Measurements from ENCODE around the gene RAB22A. TPM values are rescaled to one million over a fixed set of nuclear protein-coding genes. Genes with fewer than 3 reads are reported as not detected.

The RAB22A gene
- total and polyA plus RNA-seq, 9 of the 15 experiments (the other 6 are each of a cell fraction or from before 2014, with no cell fraction given), result 1.1 to 8.0 (median 6.7) TPM

GRCh38 chr20:58340853-58341252, 31.3 kb downstream of the RAB22A start:
- Histone ChIP-seq H3K4me2 (ENCODE audit: insufficient read depth, low read length) (no peak overlapping the region; the same call in 1 of the 2 replicates), H4K20me1 (replicated peaks; ENCODE audit: control insufficient read depth, insufficient read depth, low read length) (no peaks in the 10 kb centered on the region), H3K9me3 (replicated peaks; ENCODE audit: control insufficient read depth, insufficient read depth, low read depth, low read length) (no peaks in the 10 kb centered on the region), H3K79me2 (ENCODE audit: control insufficient read depth, insufficient read depth, low read length) (peaks cover 10% of the 10 kb centered on the region; the same call in 1 of the 3 replicates), H3K9ac (ENCODE audit: insufficient read depth in 1 of 2, low read depth in 2 of 2, low read length in 2 of 2) (no peak overlapping the region), H3K27me3 (ENCODE audit: control insufficient read depth in 2 of 2, insufficient read depth in 2 of 2, low read length in 2 of 2) (no peaks in the 10 kb centered on the region), H3K4me3 (no peak overlapping the region), H3K27ac (ENCODE audit: extremely low read depth, low read depth, low read length) (peak overlapping the region; percentile 45; the same call in 2 of the 3 replicates), H3K4me1 (replicated peaks in 1 of 2; ENCODE audit: control insufficient read depth in 2 of 2, insufficient read depth in 2 of 2, low read length in 2 of 2) (peaks cover 4 to 6% of the 10 kb centered on the region in 2 experiments; a peak in 3 of 5 replicates), H3K9me1 (ENCODE audit: control insufficient read depth, insufficient read depth, low read length) (no peaks in the 10 kb centered on the region), H3K36me3 (ENCODE audit: control insufficient read depth, insufficient read depth, low read length) (peaks cover 23% of the 10 kb centered on the region), H2AFZ (ENCODE audit: low read depth, low read length) (no peak overlapping the region; the same call in 1 of the 2 replicates)
- ATAC-seq, result peak; percentile 71
- POLR2A ChIA-PET, result interaction anchor here (0.8 kb wide), 1 partner anchor 93 kb away, joined by 4 read pairs; no protein-coding TSS in a partner anchor
- WGBS (ENCODE audit: insufficient coverage, low coverage, missing lambda C conversion rate), result 12% methylated on average over 2 of the region's 2 CpGs
- in situ Hi-C loops (cut with MboI), result no loop called here
- intact Hi-C loops (cut with micrococcal nuclease), result no loop called here
- CTCF ChIA-PET (ENCODE audit: low intra/inter-chr PET ratio), result no interaction called here
- FAIRE-seq, result no peak
- BruUV-seq (replicated peaks), result no TSS peak
- DNase-seq (ENCODE audit: extremely low read depth in 1 of 4, low spot score in 3 of 4), result peak in 2 of 4 experiments; percentile 42 to 43
- TF ChIP-seq, protein P1, sequence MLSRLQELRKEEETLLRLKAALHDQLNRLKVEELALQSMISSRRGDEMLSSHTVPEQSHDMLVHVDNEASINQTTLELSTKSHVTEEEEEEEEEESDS (CRISPR knock-in tag; IDR thresholded peaks at IDR 0.05), result no peak
- TF ChIP-seq HNRNPH1 (optimal IDR thresholded peaks at IDR 0.05; ENCODE audit: low read depth, low read length) (no peak), CGGBP1 (CRISPR knock-in tag; IDR thresholded peaks at IDR 0.05) (no peak), PRPF4 (IDR thresholded peaks at IDR 0.05; ENCODE audit: insufficient read depth, low read depth, low read length, poor library complexity, severe bottlenecking) (no peak), RBFOX2 (IDR thresholded peaks at IDR 0.05; ENCODE audit: low read depth, low read length) (no peak), BACH1 (tag; IDR thresholded peaks at IDR 0.05) (peak; percentile 47; the same call in 1 of the 2 replicates), ELK1 (CRISPR knock-in tag; IDR thresholded peaks at IDR 0.05) (no peak), ASH1L (IDR thresholded peaks at IDR 0.05; ENCODE audit: borderline replicate concordance, low read depth, partially characterized antibody) (no peak), C11orf30 (IDR thresholded peaks at IDR 0.05; ENCODE audit: low read depth) (peak; percentile 91), TBP (optimal IDR thresholded peaks at IDR 0.05; ENCODE audit: low read depth, low read length) (no peak), ZNF124 (CRISPR knock-in tag; IDR thresholded peaks at IDR 0.05) (no peak), NCOA2 (IDR thresholded peaks at IDR 0.05; ENCODE audit: partially characterized antibody in 2 of 2) (no peak), ZBTB26 (CRISPR knock-in tag; IDR thresholded peaks at IDR 0.05) (no peak), MAFG (tag; conservative IDR thresholded peaks at IDR 0.05) (peak; percentile 86), POLR2A (conservative IDR thresholded peaks at IDR 0.05) (no peak), TEAD2 (tag; IDR thresholded peaks at IDR 0.05) (no peak), TFAM (CRISPR knock-in tag; conservative IDR thresholded peaks at IDR 0.05) (no peak), CHCHD3 (CRISPR knock-in tag; IDR thresholded peaks at IDR 0.05) (no peak), NR2C2 (CRISPR knock-in tag; IDR thresholded peaks at IDR 0.05) (no peak), NR2C2 (tag; IDR thresholded peaks at IDR 0.05) (peak; percentile 67), HEY1 (CRISPR knock-in tag; IDR thresholded peaks at IDR 0.05; ENCODE audit: borderline replicate concordance) (no peak), ZNF316 (IDR thresholded peaks at IDR 0.05) (peak; percentile 97), DIDO1 (tag; IDR thresholded peaks at IDR 0.05; ENCODE audit: low read depth) (no peak)
